Cardiac fibroblast (primary cell): Measurements from ENCODE around the gene ODAD2.
A peak's percentile ranks its signal among the peaks of the same experiment; 100 is the strongest.

ENCODE experiments used
- DNase-seq, 2 donors: peaks; one replicate each; pipeline versions ENCODE4 v3.0.0 to v3.0.0-alpha.2; 2010; ENCODE audit warnings: low read depth in 2 of 2
- H3K4me3 ChIP-seq, 2 donors: replicated peaks in 1 of 2; 1 replicate in 1 of 2; 2 replicates in 1 of 2; pipeline ENCODE4 v1.5.1; 2011; ENCODE audit warnings: low read depth in 2 of 2, low read length in 2 of 2, mild to moderate bottlenecking in 2 of 2, moderate library complexity in 1 of 2
- TF ChIP-seq, protein P1 (sequence below): IDR thresholded peaks from one replicate; pipeline ENCODE4 v1.5.1; 2011; ENCODE audit warnings: low read depth, mild to moderate bottlenecking, low read length, inconsistent platforms

ODAD2 gene

DNA sequence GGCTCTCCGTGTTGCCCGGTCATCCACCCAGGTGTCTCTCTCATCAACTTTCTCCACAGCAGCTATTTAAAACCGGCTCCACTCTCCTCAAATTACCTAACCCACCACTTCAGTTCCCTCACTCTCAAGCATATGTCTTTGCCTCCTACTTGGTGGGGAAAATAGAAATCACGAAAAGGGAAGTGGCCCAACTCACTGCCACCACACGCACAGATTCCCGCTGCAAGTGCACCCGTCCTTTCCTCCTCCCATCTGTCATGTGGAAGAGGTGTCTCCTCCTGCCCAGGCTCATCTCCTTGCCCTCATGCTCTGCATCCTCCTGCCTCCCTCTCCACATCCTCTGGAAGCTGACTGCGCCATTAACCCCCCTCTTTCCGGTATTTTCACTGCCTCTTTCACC is 172.5 kb downstream of the ODAD2 start:
- TF ChIP-seq, protein P1, sequence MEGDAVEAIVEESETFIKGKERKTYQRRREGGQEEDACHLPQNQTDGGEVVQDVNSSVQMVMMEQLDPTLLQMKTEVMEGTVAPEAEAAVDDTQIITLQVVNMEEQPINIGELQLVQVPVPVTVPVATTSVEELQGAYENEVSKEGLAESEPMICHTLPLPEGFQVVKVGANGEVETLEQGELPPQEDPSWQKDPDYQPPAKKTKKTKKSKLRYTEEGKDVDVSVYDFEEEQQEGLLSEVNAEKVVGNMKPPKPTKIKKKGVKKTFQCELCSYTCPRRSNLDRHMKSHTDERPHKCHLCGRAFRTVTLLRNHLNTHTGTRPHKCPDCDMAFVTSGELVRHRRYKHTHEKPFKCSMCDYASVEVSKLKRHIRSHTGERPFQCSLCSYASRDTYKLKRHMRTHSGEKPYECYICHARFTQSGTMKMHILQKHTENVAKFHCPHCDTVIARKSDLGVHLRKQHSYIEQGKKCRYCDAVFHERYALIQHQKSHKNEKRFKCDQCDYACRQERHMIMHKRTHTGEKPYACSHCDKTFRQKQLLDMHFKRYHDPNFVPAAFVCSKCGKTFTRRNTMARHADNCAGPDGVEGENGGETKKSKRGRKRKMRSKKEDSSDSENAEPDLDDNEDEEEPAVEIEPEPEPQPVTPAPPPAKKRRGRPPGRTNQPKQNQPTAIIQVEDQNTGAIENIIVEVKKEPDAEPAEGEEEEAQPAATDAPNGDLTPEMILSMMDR = no peak
- no peak overlapping the region for H3K4me3 ChIP-seq
- no peak for DNase-seq

DNA sequence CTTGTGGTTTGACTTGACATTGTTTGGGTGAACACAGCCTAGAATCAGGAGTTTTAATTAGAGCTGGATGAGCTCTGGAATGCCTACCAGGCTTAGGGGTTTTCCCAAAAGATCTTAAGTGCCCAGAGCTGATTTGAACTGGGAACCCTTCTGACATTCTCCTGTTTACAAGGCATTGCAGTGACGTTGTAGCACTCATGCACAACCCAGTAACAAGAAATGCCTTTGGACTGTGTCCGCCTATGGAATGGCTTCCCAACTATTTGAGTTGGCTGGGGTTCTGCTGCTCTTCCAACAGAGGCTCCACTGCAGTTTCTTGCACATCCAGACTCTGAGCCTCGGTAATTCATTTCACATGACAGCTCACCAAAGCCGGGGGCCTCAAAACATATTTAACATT is 176.6 kb downstream of the ODAD2 start:
- peak in 1 of 2 donors; percentile 7 for DNase-seq
- no peak overlapping the region for H3K4me3 ChIP-seq
- TF ChIP-seq, protein P1 = no peak

DNA sequence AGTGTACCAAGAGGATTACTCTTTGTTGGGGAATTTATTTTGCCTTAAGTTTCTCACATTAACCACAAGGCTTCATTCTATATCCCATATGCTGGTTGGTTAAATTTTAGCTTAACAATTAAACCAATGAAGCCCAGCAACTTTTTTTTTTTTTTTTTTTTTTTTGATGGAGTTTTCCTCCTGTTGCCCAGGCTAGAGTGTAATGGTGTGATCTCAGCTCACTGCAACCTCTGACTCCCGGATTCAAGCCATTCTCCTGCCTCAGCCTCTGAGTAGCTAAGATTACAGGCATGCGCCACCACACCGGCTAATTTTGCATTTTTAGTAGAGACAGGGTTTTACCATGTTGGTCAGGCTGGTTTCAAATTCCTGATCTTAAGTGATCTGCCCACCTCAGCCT is 178.2 kb downstream of the ODAD2 start:
- TF ChIP-seq, protein P1 = no peak
- no peak for DNase-seq

DNA sequence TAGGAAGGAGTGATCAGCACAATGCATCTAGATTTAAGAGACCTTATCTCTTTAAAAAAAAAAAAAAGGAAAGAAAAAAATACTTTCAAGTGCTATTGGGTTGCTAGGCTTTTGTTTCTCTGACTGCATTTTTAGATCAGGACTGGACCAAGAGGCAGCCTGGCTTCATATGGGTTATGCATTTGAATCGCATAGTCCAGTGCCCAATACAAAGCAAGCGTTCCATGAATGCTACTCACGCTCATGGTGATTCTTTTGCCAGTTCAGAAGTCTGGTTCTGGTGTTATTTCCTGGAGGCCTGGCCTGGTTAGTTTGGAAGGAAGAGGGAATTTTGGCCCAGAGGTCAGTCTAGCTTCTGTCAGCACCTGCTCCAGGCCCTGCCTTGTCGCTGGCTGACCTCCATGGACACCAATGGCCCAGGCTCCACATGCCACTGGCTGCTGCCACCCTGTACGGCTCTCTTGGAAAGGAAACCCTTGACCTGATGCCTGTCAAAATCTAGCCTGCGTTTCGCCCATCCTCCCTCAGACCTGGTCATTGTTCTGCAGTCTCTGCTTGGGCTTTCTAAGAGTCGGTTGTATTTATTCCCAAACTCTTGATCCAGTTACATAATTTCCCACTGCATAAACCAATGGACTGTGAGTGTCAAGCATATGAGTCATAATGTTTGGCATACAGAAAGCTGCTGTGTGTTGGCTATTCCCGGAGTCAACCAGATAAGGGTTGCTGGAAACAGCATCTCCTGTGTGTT is 178.9 kb downstream of the ODAD2 start:
- no peak overlapping the region for H3K4me3 ChIP-seq
- TF ChIP-seq, protein P1 = no peak
- DNase-seq = peak; percentile 9 to 42

More for the DNA sequence above, 178.2 kb downstream of the ODAD2 start:
- no peak overlapping the region for H3K4me3 ChIP-seq

DNA sequence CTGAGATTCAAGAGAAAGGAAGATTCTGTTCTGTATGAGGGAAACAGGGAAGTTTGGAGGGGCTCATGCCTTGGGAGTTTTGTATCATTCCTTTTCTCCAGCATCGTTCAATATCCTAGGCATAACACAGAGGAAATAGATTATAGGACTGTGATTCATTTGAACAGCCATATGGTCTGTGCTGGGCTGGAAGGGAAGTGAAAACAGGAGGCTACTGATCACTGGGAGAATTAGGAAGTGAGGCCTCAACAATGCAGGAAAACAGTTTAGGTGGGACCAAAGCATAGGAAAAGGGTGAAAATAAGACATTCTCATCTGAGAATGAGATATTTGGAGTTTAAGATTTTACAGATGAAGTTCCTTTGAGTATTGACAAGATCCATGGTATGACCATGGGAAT is 182.6 kb downstream of the ODAD2 start:
- H3K4me3 ChIP-seq = no peak overlapping the region
- TF ChIP-seq, protein P1 = no peak
- DNase-seq = no peak

DNA sequence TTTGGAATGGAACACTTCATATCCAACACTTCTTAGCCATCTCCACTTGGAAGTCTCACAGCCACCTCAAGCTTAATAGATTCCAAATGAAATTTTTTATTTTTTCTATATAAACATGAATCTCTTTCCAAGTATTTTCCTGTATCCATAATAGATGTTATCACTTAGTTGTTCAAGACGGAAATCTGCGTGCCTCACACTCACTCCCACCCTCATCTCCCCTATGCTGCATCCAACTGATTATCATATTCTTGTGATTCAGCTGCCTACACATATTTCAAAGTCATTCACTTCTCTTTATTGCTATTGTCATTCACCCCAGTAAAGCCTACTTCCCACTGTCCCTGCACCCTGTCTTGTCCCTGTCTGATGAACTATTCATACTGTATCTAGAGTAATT is 183.0 kb downstream of the ODAD2 start:
- H3K4me3 ChIP-seq = no peak overlapping the region
- DNase-seq = no peak
- TF ChIP-seq, protein P1 = no peak

DNA sequence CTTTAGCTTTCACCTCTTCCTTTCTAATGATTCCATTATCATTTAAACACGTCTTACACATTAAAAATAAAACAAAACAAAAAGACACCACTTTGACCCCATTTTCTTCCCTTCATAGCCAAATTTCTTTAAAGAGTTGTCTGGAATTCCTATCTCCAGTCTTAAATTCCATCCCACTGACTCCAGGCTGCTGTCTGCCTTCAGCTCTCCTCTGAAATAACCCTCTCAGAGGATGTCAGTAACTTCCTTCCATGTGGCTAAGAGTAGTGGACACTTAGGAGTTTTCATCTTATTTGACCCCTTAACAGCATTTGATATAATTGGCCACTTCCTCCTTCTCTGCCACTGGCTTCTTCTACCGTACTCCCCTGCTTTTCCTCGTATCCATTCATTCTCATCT is 183.6 kb downstream of the ODAD2 start:
- TF ChIP-seq, protein P1 = no peak
- H3K4me3 ChIP-seq = no peak overlapping the region
- DNase-seq = no peak
